Gastroesophageal sphincter (tissue), 4 donors: ENCODE data around the gene SGO2. TPM values are rescaled to one million over a fixed set of nuclear protein-coding genes. Genes with fewer than 3 reads are reported as not detected.

Experiments used
- ATAC-seq: fragments of 150-250 bp; one replicate; pipeline ENCODE4 v1.9.1; 2016; ENCODE audit warnings: mild to moderate bottlenecking, moderate library complexity
- H3K27ac ChIP-seq, 4 donors: fragments of 200-600 bp; sonication (generic) in 3 of 4; 1 replicate in 3 of 4; 2 replicates in 1 of 4; pipeline ENCODE4 v1.5.1; 2016 to 2019
- H3K27me3 ChIP-seq: fragments of 200-600 bp; sonication (generic); one replicate; pipeline ENCODE4 v1.5.1; 2019
- H3K36me3 ChIP-seq, 2 donors: fragments of 200-600 bp; sonication (generic); one replicate each; pipeline ENCODE4 v1.5.1; 2019; ENCODE audit warnings: control low read depth in 1 of 2
- H3K4me1 ChIP-seq, 3 donors: fragments of 200-600 bp; sonication (generic); 1 replicate in 2 of 3; 2 replicates in 1 of 3; pipeline ENCODE4 v1.5.1; 2016 to 2019; ENCODE audit warnings: control low read depth in 2 of 3
- H3K4me3 ChIP-seq, 2 donors: fragments of 200-600 bp; sonication (generic); one replicate each; pipeline ENCODE4 v1.5.1; 2019; ENCODE audit warnings: mild to moderate bottlenecking in 1 of 2, moderate library complexity in 1 of 2
- H3K9me3 ChIP-seq, 3 donors: fragments of 200-600 bp; sonication (generic); one replicate each; pipeline ENCODE4 v1.5.1; 2017 to 2019; ENCODE audit warnings: control low read depth in 2 of 3
- EP300 ChIP-seq: sonication (generic); formaldehyde crosslinking; IDR thresholded peaks from one replicate; pipeline ENCODE4 v1.6.1; 2017; ENCODE audit warnings: antibody characterized with exemption, mild to moderate bottlenecking
- POLR2A ChIP-seq, 2 donors: fragments of 450-650 bp; IDR thresholded peaks; one replicate each; pipeline ENCODE4 v1.6.1; 2017; ENCODE audit warnings: antibody characterized with exemption in 2 of 2, mild to moderate bottlenecking in 2 of 2, moderate library complexity in 1 of 2
- POLR2AphosphoS5 ChIP-seq: sonication (generic); formaldehyde crosslinking; IDR thresholded peaks from one replicate; pipeline ENCODE4 v1.6.1; 2017; ENCODE audit warnings: antibody characterized with exemption
- WGBS, 2 donors: methylation state at CpG; one replicate each; pipeline ENCODE4 v1.1.5; 2018; ENCODE audit warnings: low coverage in 1 of 2; 5-methylcytosine and 5-hydroxymethylcytosine counted together
- total RNA-seq, 4 donors: library from RNA; depleted of rRNA; stranded (reverse); fragments of >200 nt; gene quantifications; one replicate each; pipeline ENCODE4 v1.1.0, GENCODE V29; 2016
- TF ChIP-seq, protein P1 (sequence below), 4 experiments: fragments of 200-600 bp in 2 of 4; fragments of 450-650 bp in 2 of 4; sonication (generic) in 1 of 4; IDR thresholded peaks; one replicate each; pipeline ENCODE4 v1.5.1; 2017 to 2019; ENCODE audit warnings: antibody characterized with exemption in 4 of 4, mild to moderate bottlenecking in 2 of 4, moderate library complexity in 2 of 4

SGO2 gene
- total RNA-seq, 4 donors from 2014 or later: 0.62 to 1.8 (median 1.4) TPM

DNA sequence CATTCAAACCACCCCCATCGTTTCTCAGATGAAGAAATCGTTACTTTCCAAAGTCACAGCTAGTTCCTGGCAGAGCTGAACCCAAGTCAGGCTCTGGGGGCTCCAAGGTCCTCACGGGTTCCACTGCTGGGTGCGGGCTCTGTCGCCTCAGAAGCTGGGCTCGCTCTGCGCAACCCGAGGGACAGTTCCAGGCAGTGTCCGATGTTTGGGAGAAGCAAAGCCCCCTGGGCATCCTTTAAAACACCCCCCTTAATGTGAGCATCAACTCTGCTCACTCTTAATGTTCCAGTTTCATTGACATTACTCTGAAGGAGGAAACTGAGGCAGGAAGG lies 60.6 kb downstream of the SGO2 start:
- no peaks in the 10 kb centered on the region for H3K9me3 ChIP-seq
- H3K27me3 ChIP-seq: no peaks in the 10 kb centered on the region
- H3K4me1 ChIP-seq: peaks cover 0 to 21% (median 0%) of the 10 kb centered on the region in 3 donors
- WGBS, 2 donors: 40% methylated on average over 1 of the region's 9 CpGs; no CpG with 5 or more reads in 1 of the 2 donors
- no peaks in the 10 kb centered on the region for H3K36me3 ChIP-seq
- no peak for ATAC-seq
- TF ChIP-seq, protein P1, sequence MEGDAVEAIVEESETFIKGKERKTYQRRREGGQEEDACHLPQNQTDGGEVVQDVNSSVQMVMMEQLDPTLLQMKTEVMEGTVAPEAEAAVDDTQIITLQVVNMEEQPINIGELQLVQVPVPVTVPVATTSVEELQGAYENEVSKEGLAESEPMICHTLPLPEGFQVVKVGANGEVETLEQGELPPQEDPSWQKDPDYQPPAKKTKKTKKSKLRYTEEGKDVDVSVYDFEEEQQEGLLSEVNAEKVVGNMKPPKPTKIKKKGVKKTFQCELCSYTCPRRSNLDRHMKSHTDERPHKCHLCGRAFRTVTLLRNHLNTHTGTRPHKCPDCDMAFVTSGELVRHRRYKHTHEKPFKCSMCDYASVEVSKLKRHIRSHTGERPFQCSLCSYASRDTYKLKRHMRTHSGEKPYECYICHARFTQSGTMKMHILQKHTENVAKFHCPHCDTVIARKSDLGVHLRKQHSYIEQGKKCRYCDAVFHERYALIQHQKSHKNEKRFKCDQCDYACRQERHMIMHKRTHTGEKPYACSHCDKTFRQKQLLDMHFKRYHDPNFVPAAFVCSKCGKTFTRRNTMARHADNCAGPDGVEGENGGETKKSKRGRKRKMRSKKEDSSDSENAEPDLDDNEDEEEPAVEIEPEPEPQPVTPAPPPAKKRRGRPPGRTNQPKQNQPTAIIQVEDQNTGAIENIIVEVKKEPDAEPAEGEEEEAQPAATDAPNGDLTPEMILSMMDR (IDR thresholded peaks at IDR 0.05): no peak
- no peak for TF ChIP-seq POLR2A (IDR thresholded peaks at IDR 0.05)
- no peak for TF ChIP-seq POLR2AphosphoS5
- TF ChIP-seq EP300: no peak
- peak overlapping the region in 3 of 4 donors; percentile 72 to 87 (median 80) for H3K27ac ChIP-seq
- peak overlapping the region in 1 of 2 donors; percentile 65 for H3K4me3 ChIP-seq

DNA sequence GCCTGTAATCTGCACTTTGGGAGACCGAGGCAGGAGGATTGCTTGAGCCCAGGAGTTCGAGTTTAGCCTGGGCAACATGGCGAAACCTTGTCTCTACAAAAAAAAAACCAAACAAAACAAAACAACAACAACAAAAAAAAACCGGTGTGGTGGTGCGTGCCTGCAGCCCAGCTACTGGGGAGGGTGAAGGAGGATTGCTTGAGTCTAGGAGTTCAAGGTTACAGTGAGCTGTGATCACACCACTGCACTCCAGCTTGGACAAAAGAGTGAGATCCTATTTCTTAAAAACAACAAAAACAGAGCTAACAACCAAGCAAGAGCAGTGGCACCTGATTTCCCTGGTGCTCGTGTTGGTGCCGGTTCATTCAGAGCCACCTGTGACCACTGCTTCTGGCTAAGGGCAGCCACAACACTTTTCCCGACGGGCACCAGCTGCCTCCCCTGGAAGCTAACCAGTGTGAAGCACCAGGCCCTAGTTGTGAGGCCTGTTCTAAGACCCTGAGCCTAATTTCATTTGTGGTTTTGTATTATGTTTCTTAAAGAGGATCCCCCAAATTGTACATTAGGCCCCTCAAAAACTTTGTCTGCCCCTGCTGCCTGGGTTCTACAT lies 61.1 kb downstream of the SGO2 start:
- Histone ChIP-seq H3K9me3 (no peaks in the 10 kb centered on the region), H3K4me3 (peak overlapping the region in 1 of 2 donors; percentile 65), H3K36me3 (no peaks in the 10 kb centered on the region), H3K27me3 (no peaks in the 10 kb centered on the region), H3K27ac (peak overlapping the region in 3 of 4 donors; percentile 55 to 87 (median 80)), H3K4me1 (peaks cover 0 to 21% (median 0%) of the 10 kb centered on the region in 3 donors)
- no peak for TF ChIP-seq POLR2AphosphoS5
- TF ChIP-seq EP300: no peak
- TF ChIP-seq, protein P1 (IDR thresholded peaks at IDR 0.05): no peak
- WGBS, 2 donors: 89 to 90% methylated on average over 2 to 7 of the region's 9 CpGs
- ATAC-seq: no peak

DNA sequence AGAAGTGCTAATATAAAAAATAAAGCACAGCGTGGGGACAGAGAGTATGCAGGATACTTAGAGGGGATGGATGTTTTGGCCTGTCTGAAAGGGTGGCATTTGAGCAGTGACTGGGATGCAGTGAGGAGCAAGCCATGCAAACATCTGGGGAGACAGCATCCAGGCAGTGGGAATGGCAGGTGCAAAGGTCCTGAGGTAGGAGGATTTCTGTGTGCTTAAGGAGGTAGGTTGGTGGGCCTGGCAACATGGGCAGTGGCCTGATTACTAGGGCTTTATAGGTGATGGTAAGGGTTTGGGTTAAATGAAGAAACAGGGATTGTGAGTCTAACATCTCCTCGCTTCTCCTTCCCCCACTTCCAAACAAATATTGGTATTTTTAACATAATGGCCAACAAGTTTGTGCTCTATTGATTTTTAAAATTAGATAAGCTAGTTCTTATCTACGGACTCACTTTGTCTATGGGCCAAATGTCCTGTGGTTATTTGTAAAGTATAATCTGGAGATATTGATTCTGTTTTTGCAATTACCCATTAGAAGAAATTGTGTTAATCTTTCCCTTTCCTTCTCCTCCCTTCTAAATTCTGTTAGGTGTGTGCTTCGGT lies 62.2 kb downstream of the SGO2 start:
- peak overlapping the region in 1 of 2 donors; percentile 65 for H3K4me3 ChIP-seq
- 78 to 90% methylated on average over 4 of the region's 4 CpGs for WGBS, 2 donors
- TF ChIP-seq EP300 (no peak), POLR2AphosphoS5 (no peak), POLR2A (IDR thresholded peaks at IDR 0.05) (no peak)
- TF ChIP-seq, protein P1 (IDR thresholded peaks at IDR 0.05): no peak

DNA sequence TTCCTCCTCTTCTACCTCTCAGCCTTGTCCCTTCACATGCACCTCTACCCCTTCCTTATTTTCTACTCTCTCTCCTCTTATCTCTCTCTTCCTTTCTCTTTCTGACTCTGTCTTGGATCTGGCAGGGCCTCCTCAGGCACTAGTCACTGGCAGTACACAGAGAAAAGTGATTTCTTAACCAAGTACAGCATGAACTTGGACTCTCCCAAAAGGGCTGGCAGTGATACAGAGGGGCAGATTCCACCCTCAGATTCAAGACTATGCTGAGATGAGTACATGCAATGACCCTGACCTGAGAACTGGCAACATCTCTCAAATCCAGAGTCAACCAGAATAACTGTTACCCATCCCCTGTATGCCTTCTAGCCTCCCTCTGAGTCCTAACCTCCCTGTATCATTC lies 64.1 kb downstream of the SGO2 start:
- no peaks in the 10 kb centered on the region for H3K9me3 ChIP-seq
- H3K4me1 ChIP-seq: peaks cover 0 to 21% (median 0%) of the 10 kb centered on the region in 3 donors
- TF ChIP-seq, protein P1 (IDR thresholded peaks at IDR 0.05): no peak
- TF ChIP-seq EP300 (no peak), POLR2AphosphoS5 (peak; percentile 44), POLR2A (IDR thresholded peaks at IDR 0.05) (peak in 1 of 2 donors; percentile 10)
- H3K36me3 ChIP-seq: peaks cover 0 to 8% of the 10 kb centered on the region in 2 donors
- peak overlapping the region in 3 of 4 donors; percentile 49 to 71 (median 56) for H3K27ac ChIP-seq
- peak; percentile 77 for ATAC-seq
- H3K27me3 ChIP-seq: no peaks in the 10 kb centered on the region
- H3K4me3 ChIP-seq: peak overlapping the region in 1 of 2 donors; percentile 6

More for the DNA sequence above, 62.2 kb downstream of the SGO2 start:
- H3K27ac ChIP-seq: peak overlapping the region in 2 of 4 donors; percentile 19 to 55
- ATAC-seq: no peak
- no peaks in the 10 kb centered on the region for H3K9me3 ChIP-seq
- H3K36me3 ChIP-seq: no peaks in the 10 kb centered on the region
- H3K4me1 ChIP-seq: peaks cover 0 to 21% (median 0%) of the 10 kb centered on the region in 3 donors
- H3K27me3 ChIP-seq: no peaks in the 10 kb centered on the region

DNA sequence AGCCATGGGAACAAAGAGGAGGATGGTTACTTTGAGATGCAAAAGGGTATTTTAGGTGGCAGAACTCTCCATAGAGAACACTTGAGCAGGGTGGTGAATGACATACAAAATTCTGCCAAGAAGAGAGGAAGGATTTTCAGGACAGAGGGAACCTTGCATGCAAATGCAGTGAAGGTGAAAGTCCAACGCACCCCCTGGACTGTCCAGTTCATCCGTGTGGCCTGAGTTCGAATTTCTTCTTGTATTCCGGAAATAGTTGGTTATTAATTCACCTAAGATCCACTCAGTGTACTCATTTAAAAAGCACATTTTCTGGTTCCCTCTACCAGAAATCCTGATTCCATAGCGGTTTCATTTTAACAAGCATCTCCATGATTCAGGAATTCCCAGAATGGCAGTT lies 65.3 kb downstream of the SGO2 start:
- no peak for ATAC-seq
- TF ChIP-seq POLR2AphosphoS5 (no peak), EP300 (no peak), POLR2A (IDR thresholded peaks at IDR 0.05) (no peak)
- TF ChIP-seq, protein P1 (IDR thresholded peaks at IDR 0.05): no peak
- Histone ChIP-seq H3K27ac (no peak overlapping the region), H3K4me1 (peaks cover 0 to 9% (median 0%) of the 10 kb centered on the region in 3 donors), H3K27me3 (no peaks in the 10 kb centered on the region), H3K36me3 (peaks cover 0 to 18% of the 10 kb centered on the region in 2 donors), H3K9me3 (no peaks in the 10 kb centered on the region), H3K4me3 (no peak overlapping the region)
- 83 to 87% methylated on average over 4 to 5 of the region's 5 CpGs for WGBS, 2 donors
